Measurements from ENCODE around the gene DROSHA.

GRCh38 chr5:31502506-31502905, 29.4 kb downstream of the DROSHA start:
- TF ChIP-seq CTCF (conservative IDR thresholded peaks at IDR 0.05 in 1 of 2, IDR thresholded peaks at IDR 0.05 in 1 of 2; ENCODE audit: low read depth in 1 of 2, low read length in 2 of 2) (no peak), EZH2 (IDR thresholded peaks at IDR 0.05; ENCODE audit: low read length, missing control alignments) (no peak)

All from fibroblast of lung (primary cell).